K562 (cell line): ENCODE results near the gene GUK1. TPM values are rescaled to one million over a fixed set of nuclear protein-coding genes. Genes with fewer than 3 reads are reported as not detected.
A peak's percentile ranks its signal among the peaks of the same experiment; 100 is the strongest.

Experiments
- CBX8 ChIP-seq: fragments of 200-600 bp; sonication (generic); IDR thresholded peaks from 2 replicates; pipeline ENCODE4 v1.6.1; 2012; ENCODE audit warnings: borderline replicate concordance, mixed run types, low read depth, mild to moderate bottlenecking, moderate library complexity, mixed read lengths, low read length, control low read depth, inconsistent platforms; ENCODE audit not compliant: poor library complexity, severe bottlenecking; ENCODE audit errors: extremely low read depth
- CCNT2 ChIP-seq: IDR thresholded peaks from 2 replicates; pipeline ENCODE4 v1.6.1; 2011; ENCODE audit warnings: borderline replicate concordance, low read depth, mild to moderate bottlenecking, moderate library complexity, mixed read lengths, low read length; ENCODE audit not compliant: insufficient read length; ENCODE audit errors: extremely low read depth
- FOXJ2 ChIP-seq: fragments of 200-800 bp; sonication (Bioruptor generic); IDR thresholded peaks from 2 replicates; pipeline ENCODE4 v1.6.1; 2016; ENCODE audit warnings: missing genetic modification characterization, missing compliant biosample characterization
- HDAC6 ChIP-seq: IDR thresholded peaks from 2 replicates; pipeline ENCODE4 v1.6.1; 2012; ENCODE audit warnings: low read depth, mild to moderate bottlenecking, control low read depth, inconsistent platforms, low read length, moderate library complexity
- HMG20A ChIP-seq: fragments of 450-650 bp; formaldehyde crosslinking; conservative IDR thresholded peaks from 2 replicates; pipeline ENCODE4 v1.4.0; 2020; ENCODE audit warnings: mild to moderate bottlenecking, mixed read lengths
- KDM1A ChIP-seq, 2 experiments: fragments of 450-650 bp; IDR thresholded peaks; 2 replicates each; pipeline ENCODE4 v1.6.1; 2016; ENCODE audit warnings: mild to moderate bottlenecking in 2 of 2
- KLF16 ChIP-seq: IDR thresholded peaks from 2 replicates; pipeline ENCODE4 v1.6.1; 2016; ENCODE audit warnings: antibody characterized with exemption
- MCM2 ChIP-seq: fragments of 450-650 bp; IDR thresholded peaks from 2 replicates; pipeline ENCODE4 v1.6.1; 2017; ENCODE audit warnings: low read depth, mild to moderate bottlenecking
- MED1 ChIP-seq: sonication (generic); formaldehyde crosslinking; IDR thresholded peaks from 2 replicates; pipeline ENCODE4 v1.8.1; 2023; ENCODE audit warnings: missing genetic modification reagents, borderline replicate concordance
- PHF8 ChIP-seq: fragments of 200-600 bp; sonication (generic); IDR thresholded peaks from 2 replicates; pipeline ENCODE4 v1.6.1; 2012; ENCODE audit warnings: mixed run types, mild to moderate bottlenecking, inconsistent platforms, low read length, moderate library complexity, borderline replicate concordance
- PTBP1 ChIP-seq: fragments of 200-400 bp; formaldehyde crosslinking; IDR thresholded peaks from 2 replicates; pipeline ENCODE4 v1.6.1; 2017; ENCODE audit warnings: low read depth, low read length
- RBBP5 ChIP-seq: fragments of 200-600 bp; sonication (generic); IDR thresholded peaks from 2 replicates; pipeline ENCODE4 v1.6.1; 2012; ENCODE audit warnings: borderline replicate concordance, mild to moderate bottlenecking, low read length, control low read depth, inconsistent platforms; ENCODE audit not compliant: insufficient read depth, poor library complexity, severe bottlenecking
- RBM14 ChIP-seq: fragments of 200-400 bp; formaldehyde crosslinking; IDR thresholded peaks from 2 replicates; pipeline ENCODE4 v1.6.1; 2018; ENCODE audit warnings: low read depth, mild to moderate bottlenecking, low read length, moderate library complexity, borderline replicate concordance; ENCODE audit not compliant: insufficient read depth
- ZNF551 ChIP-seq: fragments of 250-450 bp; sonication (Bioruptor Pico); IDR thresholded peaks from 2 replicates; pipeline ENCODE4 v1.5.0; 2021; ENCODE audit warnings: mild to moderate bottlenecking, moderate library complexity
- polyA plus RNA-seq, 8 experiments: library from polyadenylated mRNA; depleted of rRNA in 4 of 8; stranded (reverse) in 5 of 8; unstranded in 3 of 8; fragments of >200 nt; fragmentation: Nextera tagmentation in 2 of 8; fragmentation: Illumina TruSeq in 1 of 8; extraction: Ambion mirVana in 2 of 8; extraction: Trizol in 1 of 8; gene quantifications; 2 replicates each; pipeline versions ENCODE4 v1.2.1 to v1.2.3, GENCODE V29; 2011 to 2014; ENCODE audit warnings: inconsistent platforms in 1 of 8, missing spikeins in 1 of 8
- total RNA-seq, 7 experiments: library from RNA; depleted of rRNA in 6 of 7; stranded (reverse); fragments of >200 nt in 6 of 7; fragmentation: Illumina TruSeq in 2 of 7; extraction: Trizol in 2 of 7; gene quantifications; 2 replicates each; pipeline versions ENCODE4 v1.2.1 to v1.2.3, GENCODE V29; 2011 to 2021; ENCODE audit warnings: low replicate concordance in 1 of 7
- TF ChIP-seq, protein P1 (sequence below): fragments of 250-450 bp; sonication (Bioruptor Pico); IDR thresholded peaks from 2 replicates; pipeline ENCODE4 v1.8.0; 2021; ENCODE audit warnings: mild to moderate bottlenecking, moderate library complexity
- TF ChIP-seq, protein P2 (sequence below): fragments of 450-650 bp; formaldehyde crosslinking; IDR thresholded peaks from 2 replicates; pipeline ENCODE4 v1.4.0; 2022; ENCODE audit warnings: mild to moderate bottlenecking, moderate library complexity
- TF ChIP-seq, protein P3 (sequence below), 2 experiments: IDR thresholded peaks; 2 replicates each; pipeline ENCODE4 v1.6.1; 2012; ENCODE audit warnings: improper control_type of control experiment in 2 of 2, low read depth in 2 of 2, low read length in 2 of 2, borderline replicate concordance in 1 of 2
- TF ChIP-seq, protein P4 (sequence below): fragments of 450-650 bp; formaldehyde crosslinking; conservative IDR thresholded peaks from 2 replicates; pipeline ENCODE4 v1.4.0; 2022; ENCODE audit warnings: mild to moderate bottlenecking, missing genetic modification characterization
- TF ChIP-seq, protein P5 (sequence below): fragments of 450-650 bp; formaldehyde crosslinking; IDR thresholded peaks from 2 replicates; pipeline ENCODE4 v1.4.0; 2020; ENCODE audit warnings: mild to moderate bottlenecking, moderate library complexity

The GUK1 gene
- total and polyA plus RNA-seq, 9 of the 15 experiments (the other 6 are each of a cell fraction or from before 2014, with no cell fraction given): 7.0 to 331 (median 132) TPM

DNA sequence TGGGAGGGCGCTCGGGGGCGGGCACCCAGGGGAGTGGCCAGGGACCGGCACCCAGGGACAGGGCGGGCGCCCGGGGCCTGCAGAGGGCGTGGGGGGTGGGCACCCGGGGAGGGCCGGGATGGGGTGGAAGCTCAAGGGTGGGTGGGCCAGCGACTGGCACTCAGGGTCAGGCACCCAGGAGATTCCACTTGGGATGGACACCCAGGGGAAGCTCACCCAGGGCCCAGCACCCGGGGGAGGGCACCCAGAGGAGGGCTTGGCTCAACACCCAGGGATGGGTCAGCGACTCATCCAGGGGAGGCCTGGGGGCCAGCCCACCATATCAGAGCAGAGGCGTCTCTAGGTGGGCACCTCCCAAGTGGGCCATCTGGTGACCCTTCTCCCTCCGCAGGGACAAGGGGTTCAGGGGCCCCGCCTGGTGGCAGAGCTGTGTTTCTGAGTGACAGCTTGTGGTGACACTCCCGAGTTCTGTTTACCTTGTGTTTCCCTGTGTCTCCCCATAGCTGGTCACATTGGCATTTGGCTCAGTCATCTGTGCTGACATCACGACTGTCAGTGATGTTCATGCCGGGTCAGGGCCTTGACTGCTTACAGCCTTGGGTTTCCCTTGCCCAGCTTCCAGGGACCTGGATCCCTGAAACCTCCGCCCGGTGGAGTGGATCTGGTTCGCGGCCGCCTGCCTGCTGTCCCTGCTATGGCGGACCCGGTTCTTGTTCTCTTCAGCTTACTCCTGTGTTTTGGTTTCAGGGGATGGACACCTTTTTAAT, 26.3 kb downstream of the GUK1 start (continued):
- TF ChIP-seq MCM2 (no peak), RBBP5 (no peak), HDAC6 (no peak), CBX8 (no peak), PTBP1 (no peak), MED1 (CRISPR knock-in tag) (no peak), CCNT2 (no peak), KDM1A (IDR thresholded peaks at IDR 0.05) (no peak), HMG20A (CRISPR knock-in tag) (no peak), ZNF551 (CRISPR knock-in tag) (no peak), RBM14 (no peak), PHF8 (no peak), KLF16 (no peak), FOXJ2 (peak; percentile 93)
- TF ChIP-seq, protein P1, sequence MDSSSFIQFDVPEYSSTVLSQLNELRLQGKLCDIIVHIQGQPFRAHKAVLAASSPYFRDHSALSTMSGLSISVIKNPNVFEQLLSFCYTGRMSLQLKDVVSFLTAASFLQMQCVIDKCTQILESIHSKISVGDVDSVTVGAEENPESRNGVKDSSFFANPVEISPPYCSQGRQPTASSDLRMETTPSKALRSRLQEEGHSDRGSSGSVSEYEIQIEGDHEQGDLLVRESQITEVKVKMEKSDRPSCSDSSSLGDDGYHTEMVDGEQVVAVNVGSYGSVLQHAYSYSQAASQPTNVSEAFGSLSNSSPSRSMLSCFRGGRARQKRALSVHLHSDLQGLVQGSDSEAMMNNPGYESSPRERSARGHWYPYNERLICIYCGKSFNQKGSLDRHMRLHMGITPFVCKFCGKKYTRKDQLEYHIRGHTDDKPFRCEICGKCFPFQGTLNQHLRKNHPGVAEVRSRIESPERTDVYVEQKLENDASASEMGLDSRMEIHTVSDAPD (CRISPR knock-in tag): no peak
- TF ChIP-seq, protein P2, sequence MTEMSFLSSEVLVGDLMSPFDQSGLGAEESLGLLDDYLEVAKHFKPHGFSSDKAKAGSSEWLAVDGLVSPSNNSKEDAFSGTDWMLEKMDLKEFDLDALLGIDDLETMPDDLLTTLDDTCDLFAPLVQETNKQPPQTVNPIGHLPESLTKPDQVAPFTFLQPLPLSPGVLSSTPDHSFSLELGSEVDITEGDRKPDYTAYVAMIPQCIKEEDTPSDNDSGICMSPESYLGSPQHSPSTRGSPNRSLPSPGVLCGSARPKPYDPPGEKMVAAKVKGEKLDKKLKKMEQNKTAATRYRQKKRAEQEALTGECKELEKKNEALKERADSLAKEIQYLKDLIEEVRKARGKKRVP (CRISPR knock-in tag): 0 out of 2 replicates have a peak, but pooled peaks have one; percentile 18
- TF ChIP-seq, protein P3, sequence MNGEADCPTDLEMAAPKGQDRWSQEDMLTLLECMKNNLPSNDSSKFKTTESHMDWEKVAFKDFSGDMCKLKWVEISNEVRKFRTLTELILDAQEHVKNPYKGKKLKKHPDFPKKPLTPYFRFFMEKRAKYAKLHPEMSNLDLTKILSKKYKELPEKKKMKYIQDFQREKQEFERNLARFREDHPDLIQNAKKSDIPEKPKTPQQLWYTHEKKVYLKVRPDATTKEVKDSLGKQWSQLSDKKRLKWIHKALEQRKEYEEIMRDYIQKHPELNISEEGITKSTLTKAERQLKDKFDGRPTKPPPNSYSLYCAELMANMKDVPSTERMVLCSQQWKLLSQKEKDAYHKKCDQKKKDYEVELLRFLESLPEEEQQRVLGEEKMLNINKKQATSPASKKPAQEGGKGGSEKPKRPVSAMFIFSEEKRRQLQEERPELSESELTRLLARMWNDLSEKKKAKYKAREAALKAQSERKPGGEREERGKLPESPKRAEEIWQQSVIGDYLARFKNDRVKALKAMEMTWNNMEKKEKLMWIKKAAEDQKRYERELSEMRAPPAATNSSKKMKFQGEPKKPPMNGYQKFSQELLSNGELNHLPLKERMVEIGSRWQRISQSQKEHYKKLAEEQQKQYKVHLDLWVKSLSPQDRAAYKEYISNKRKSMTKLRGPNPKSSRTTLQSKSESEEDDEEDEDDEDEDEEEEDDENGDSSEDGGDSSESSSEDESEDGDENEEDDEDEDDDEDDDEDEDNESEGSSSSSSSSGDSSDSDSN (IDR thresholded peaks at IDR 0.05; ENCODE audit: borderline replicate concordance in 1 of 2, low read depth in 2 of 2, low read length in 2 of 2): no peak
- TF ChIP-seq, protein P4, sequence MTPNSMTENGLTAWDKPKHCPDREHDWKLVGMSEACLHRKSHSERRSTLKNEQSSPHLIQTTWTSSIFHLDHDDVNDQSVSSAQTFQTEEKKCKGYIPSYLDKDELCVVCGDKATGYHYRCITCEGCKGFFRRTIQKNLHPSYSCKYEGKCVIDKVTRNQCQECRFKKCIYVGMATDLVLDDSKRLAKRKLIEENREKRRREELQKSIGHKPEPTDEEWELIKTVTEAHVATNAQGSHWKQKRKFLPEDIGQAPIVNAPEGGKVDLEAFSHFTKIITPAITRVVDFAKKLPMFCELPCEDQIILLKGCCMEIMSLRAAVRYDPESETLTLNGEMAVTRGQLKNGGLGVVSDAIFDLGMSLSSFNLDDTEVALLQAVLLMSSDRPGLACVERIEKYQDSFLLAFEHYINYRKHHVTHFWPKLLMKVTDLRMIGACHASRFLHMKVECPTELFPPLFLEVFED (CRISPR knock-in tag): no peak
- TF ChIP-seq, protein P5, sequence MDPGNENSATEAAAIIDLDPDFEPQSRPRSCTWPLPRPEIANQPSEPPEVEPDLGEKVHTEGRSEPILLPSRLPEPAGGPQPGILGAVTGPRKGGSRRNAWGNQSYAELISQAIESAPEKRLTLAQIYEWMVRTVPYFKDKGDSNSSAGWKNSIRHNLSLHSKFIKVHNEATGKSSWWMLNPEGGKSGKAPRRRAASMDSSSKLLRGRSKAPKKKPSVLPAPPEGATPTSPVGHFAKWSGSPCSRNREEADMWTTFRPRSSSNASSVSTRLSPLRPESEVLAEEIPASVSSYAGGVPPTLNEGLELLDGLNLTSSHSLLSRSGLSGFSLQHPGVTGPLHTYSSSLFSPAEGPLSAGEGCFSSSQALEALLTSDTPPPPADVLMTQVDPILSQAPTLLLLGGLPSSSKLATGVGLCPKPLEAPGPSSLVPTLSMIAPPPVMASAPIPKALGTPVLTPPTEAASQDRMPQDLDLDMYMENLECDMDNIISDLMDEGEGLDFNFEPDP (CRISPR knock-in tag): no peak
